SU-DHL-6 (cell line): ENCODE measurements around the gene SDK1.

Experiments used
- CTCF ChIP-seq: fragments of 200-600 bp; sonication (generic); IDR thresholded peaks from one replicate; pipeline ENCODE4 v1.5.1; 2017; ENCODE audit warnings: antibody characterized with exemption, mild to moderate bottlenecking, low read length, moderate library complexity; ENCODE audit not compliant: insufficient read depth, poor library complexity, severe bottlenecking
- EZH2phosphoT487 ChIP-seq: fragments of 200-600 bp; sonication (generic), shearing (Covaris generic); conservative IDR thresholded peaks from 2 replicates; pipeline ENCODE4 v1.6.1; 2018; ENCODE audit warnings: mild to moderate bottlenecking, antibody characterized with exemption, low read length, moderate library complexity, mixed read lengths

DNA sequence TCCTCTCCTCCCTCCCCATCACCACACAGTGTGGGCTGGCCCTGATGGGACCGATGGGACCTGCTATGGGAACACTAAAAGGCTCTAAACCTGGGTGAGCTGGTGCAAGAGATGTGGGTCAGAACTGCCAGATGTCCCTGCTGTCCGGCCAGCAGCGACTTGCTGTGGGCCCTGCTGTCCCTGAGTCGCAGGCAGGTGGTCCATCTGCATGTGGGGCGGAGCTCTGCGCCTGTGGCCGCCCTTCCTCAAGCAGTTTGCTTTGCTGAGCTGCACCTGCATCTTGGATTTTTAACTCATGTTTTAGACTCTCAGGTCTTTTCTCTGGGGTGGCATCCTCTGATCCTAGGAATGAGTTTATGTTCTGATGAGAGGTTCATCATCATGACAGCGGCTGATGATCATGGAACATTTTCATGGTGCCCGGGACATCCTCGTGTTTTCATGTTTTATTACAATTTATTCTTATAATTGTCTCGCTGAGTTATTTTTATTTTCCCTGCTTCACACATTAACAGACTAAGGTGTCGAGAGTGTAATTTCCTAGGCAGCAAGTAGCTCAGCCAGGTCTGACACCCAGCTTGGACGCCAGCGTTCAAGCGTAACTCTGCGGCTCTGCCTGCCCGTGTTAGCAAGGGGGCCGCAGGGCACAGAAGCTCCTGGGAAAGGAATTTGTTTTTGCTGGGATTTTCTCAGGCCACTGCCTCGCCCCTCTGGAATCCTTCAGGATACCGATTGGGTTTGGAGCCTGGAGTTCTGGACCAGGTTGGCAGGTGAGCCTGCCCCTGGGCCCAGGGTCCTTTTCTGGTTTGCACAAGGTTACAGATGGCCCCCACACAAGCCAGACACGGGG lies 765.8 kb downstream of the SDK1 start:
- TF ChIP-seq CTCF (no peak), EZH2phosphoT487 (no peak)
